WI38 (cell line): ENCODE data around the gene ROCK1.
"Not testable (repeated sequence)": the region's sequence is repeated elsewhere in the genome, so short reads cannot be mapped to it uniquely, and the experiment has no call there.

Source experiments
- H3K4me3 ChIP-seq: 2 replicates; pipeline ENCODE4 v1.5.1; 2011; ENCODE audit warnings: low read depth, mild to moderate bottlenecking, control low read depth, low read length
- TF ChIP-seq, protein P1 (sequence below): IDR thresholded peaks from 2 replicates; pipeline ENCODE4 v1.5.1; 2012; ENCODE audit warnings: low read depth, mild to moderate bottlenecking, control low read depth, low read length

The ROCK1 gene

DNA sequence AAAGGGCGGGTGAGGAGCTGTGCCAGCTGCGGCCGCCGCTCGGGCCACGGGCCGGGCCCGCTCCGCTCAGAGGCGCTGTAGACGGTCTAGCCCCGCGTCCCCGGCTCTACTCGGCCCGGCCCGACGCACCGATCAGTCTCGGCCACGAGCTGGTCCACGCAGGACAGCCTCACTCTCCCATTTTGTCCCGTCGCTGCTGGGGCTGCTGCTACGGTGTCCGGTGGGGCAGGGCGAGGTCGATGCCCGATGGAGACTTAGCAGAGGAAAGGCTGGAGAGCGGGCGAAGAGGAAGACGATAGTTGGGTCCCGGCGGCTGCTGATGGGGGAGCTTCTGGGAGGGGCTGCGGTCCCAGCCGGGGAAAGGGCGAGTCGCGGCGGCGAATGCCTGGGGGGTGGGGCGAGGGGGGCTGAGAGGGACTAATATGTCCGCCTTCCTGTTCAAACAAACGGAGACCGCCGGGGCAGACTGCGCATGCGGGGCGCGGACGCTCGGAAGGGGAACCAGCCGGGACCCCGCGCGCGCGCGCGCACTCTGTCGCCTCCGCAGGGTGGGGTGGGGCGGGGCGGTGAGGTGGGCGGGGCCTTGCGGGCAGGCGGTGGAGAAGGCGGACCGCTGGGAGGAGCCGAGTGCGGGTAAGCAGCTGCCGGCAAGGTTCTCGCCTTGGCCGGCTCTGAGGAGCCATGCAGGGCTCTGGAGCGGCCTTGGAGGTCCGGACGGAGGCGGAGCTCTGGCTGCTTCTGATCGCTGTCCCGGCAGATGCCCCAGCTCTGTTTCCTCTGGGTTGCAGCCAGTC, at the start of gene ROCK1:
TSS of gene ROCK1 (minus strand) at position 468 of the 794 bp plus-strand sequence. CDS start 903 bp downstream, outside the sequence.
- TF ChIP-seq, protein P1, sequence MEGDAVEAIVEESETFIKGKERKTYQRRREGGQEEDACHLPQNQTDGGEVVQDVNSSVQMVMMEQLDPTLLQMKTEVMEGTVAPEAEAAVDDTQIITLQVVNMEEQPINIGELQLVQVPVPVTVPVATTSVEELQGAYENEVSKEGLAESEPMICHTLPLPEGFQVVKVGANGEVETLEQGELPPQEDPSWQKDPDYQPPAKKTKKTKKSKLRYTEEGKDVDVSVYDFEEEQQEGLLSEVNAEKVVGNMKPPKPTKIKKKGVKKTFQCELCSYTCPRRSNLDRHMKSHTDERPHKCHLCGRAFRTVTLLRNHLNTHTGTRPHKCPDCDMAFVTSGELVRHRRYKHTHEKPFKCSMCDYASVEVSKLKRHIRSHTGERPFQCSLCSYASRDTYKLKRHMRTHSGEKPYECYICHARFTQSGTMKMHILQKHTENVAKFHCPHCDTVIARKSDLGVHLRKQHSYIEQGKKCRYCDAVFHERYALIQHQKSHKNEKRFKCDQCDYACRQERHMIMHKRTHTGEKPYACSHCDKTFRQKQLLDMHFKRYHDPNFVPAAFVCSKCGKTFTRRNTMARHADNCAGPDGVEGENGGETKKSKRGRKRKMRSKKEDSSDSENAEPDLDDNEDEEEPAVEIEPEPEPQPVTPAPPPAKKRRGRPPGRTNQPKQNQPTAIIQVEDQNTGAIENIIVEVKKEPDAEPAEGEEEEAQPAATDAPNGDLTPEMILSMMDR = no peak

DNA sequence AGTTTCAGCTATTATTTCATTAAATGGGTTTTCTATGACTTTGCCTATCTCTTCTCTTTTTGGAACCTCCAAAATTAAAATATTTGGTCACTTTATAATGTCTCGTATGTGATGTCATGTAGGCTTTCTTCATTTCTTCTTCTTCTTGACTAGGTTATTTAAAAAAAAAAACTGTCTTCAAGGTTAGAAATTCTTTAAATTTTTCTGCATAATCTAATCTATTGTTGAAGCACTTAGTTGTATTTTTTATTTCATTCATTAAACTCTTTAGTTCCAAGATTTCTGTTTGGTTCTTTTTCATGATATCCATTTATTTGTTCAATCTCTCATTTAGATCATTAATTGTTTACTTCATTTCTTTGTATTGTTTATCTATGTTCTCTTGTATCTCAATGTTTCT, 43.8 kb upstream of the ROCK1 start:
- no peak overlapping the region for H3K4me3 ChIP-seq
- TF ChIP-seq, protein P1 = no peak

More for the DNA sequence above, at the start of gene ROCK1:
- peak within 1 kb of the TSS; percentile 80 for H3K4me3 ChIP-seq

- TF ChIP-seq, protein P1 = no peak
- H3K4me3 ChIP-seq = no peak overlapping the region
These were observed 34.4 kb upstream of the ROCK1 start for GRCh38 chr18:21146016-21146415.

- TF ChIP-seq, protein P1 = no peak
- no peak overlapping the region for H3K4me3 ChIP-seq
These were observed 33.8 kb upstream of the ROCK1 start for GRCh38 chr18:21145371-21145770.

GRCh38 chr18:21141668-21142422, 30.2 kb upstream of the ROCK1 start:
- TF ChIP-seq, protein P1 = no peak
- H3K4me3 ChIP-seq = no peak overlapping the region

- not testable (repeated sequence) for H3K4me3 ChIP-seq
These were observed 26.3 kb upstream of the ROCK1 start for GRCh38 chr18:21137719-21138488.

- TF ChIP-seq, protein P1 = no peak
- H3K4me3 ChIP-seq = no peak overlapping the region
These were observed 23.3 kb upstream of the ROCK1 start for GRCh38 chr18:21134895-21135294.
